A549 (cell line): ENCODE data around the gene MYBPC1.

ENCODE experiments used
- CEBPB ChIP-seq, 2 experiments: fragments of >200 bp in 1 of 2; sonication (Bioruptor Twin) in 1 of 2; formaldehyde crosslinking in 1 of 2; IDR thresholded peaks; 2 replicates each; pipeline ENCODE4 v1.6.1; 2012 to 2016
- ELK1 ChIP-seq: fragments of 150-350 bp; IDR thresholded peaks from 2 replicates; pipeline ENCODE4 v1.6.1; 2014; ENCODE audit warnings: low read depth, mild to moderate bottlenecking, low read length
- GATA3 ChIP-seq: IDR thresholded peaks from 2 replicates; pipeline ENCODE4 v1.6.1; 2012; ENCODE audit warnings: borderline replicate concordance

- TF ChIP-seq GATA3 (no peak), CEBPB (IDR thresholded peaks at IDR 0.05) (no peak), ELK1 (no peak)
These were observed 90.3 kb downstream of the MYBPC1 start for GRCh38 chr12:101685092-101685491.
